NCI-H2196 treated with DMSO at 0.1 percent for 48 hours (cell line): ENCODE measurements around the gene ATP1A2.
A peak's percentile ranks its signal among the peaks of the same experiment; 100 is the strongest.

Source experiments
- DNase-seq: peaks from one replicate; lab custom pipeline; 2025; ENCODE audit not compliant: unreplicated experiment; lab: John Stamatoyannopoulos, UW

The ATP1A2 gene

GRCh38 chr1:160115545-160116282, at the start of gene ATP1A2:
Gene ATP1A2, plus strand, starts transcription at chr1:160115759. Its CDS starts 103 bp downstream, at chr1:160115862.
- DNase-seq, result no peak

- no peak for DNase-seq
Measured at GRCh38 chr1:160066829-160067745, 48.5 kb upstream of the ATP1A2 start.

GRCh38 chr1:160068225-160068624, 47.3 kb upstream of the ATP1A2 start:
- DNase-seq, result no peak

- no peak for DNase-seq
Measured at GRCh38 chr1:160069460-160070231, 45.9 kb upstream of the ATP1A2 start, which contains the start of gene KCNJ10. Gene KCNJ10, minus strand, starts transcription at chr1:160070160. Its CDS starts 27,628 bp downstream, at chr1:160042532.

GRCh38 chr1:160070243-160071163, 45.1 kb upstream of the ATP1A2 start:
- DNase-seq, result peak; percentile 53

GRCh38 chr1:160071289-160071688, 44.3 kb upstream of the ATP1A2 start:
- DNase-seq, result no peak

GRCh38 chr1:160074865-160075264, 40.7 kb upstream of the ATP1A2 start:
- DNase-seq, result no peak

- DNase-seq, result no peak
Measured at GRCh38 chr1:160075836-160076235, 39.7 kb upstream of the ATP1A2 start.

GRCh38 chr1:160076295-160076694, 39.3 kb upstream of the ATP1A2 start:
- no peak for DNase-seq

- no peak for DNase-seq
Measured at GRCh38 chr1:160077486-160077885, 38.1 kb upstream of the ATP1A2 start.

GRCh38 chr1:160078512-160079195, 36.9 kb upstream of the ATP1A2 start:
- no peak for DNase-seq

- no peak for DNase-seq
Measured at GRCh38 chr1:160079448-160079847, 36.1 kb upstream of the ATP1A2 start.

- no peak for DNase-seq
Measured at GRCh38 chr1:160080381-160081100, 35.0 kb upstream of the ATP1A2 start.

GRCh38 chr1:160081261-160081936, 34.2 kb upstream of the ATP1A2 start, which contains the start of gene KCNJ9:
Gene KCNJ9, plus strand, starts transcription at chr1:160081538. Its CDS starts 2,493 bp downstream, at chr1:160084031.
- DNase-seq, result no peak

- no peak for DNase-seq
Measured at GRCh38 chr1:160082487-160082886, 33.1 kb upstream of the ATP1A2 start.

GRCh38 chr1:160082926-160083325, 32.6 kb upstream of the ATP1A2 start:
- no peak for DNase-seq

GRCh38 chr1:160083968-160084770, 31.4 kb upstream of the ATP1A2 start:
- DNase-seq, result no peak
